Activated CD8-positive, alpha-beta memory T cell treated with anti-CD3 and anti-CD28 coated beads for 4 hours (primary cell): ENCODE measurements around the gene SH3TC1.

ENCODE experiments used
- DNase-seq, 2 donors: peaks; one replicate each; pipeline ENCODE4 v3.0.0-alpha.2; 2020; ENCODE audit warnings: low read depth in 2 of 2

Gene SH3TC1

DNA sequence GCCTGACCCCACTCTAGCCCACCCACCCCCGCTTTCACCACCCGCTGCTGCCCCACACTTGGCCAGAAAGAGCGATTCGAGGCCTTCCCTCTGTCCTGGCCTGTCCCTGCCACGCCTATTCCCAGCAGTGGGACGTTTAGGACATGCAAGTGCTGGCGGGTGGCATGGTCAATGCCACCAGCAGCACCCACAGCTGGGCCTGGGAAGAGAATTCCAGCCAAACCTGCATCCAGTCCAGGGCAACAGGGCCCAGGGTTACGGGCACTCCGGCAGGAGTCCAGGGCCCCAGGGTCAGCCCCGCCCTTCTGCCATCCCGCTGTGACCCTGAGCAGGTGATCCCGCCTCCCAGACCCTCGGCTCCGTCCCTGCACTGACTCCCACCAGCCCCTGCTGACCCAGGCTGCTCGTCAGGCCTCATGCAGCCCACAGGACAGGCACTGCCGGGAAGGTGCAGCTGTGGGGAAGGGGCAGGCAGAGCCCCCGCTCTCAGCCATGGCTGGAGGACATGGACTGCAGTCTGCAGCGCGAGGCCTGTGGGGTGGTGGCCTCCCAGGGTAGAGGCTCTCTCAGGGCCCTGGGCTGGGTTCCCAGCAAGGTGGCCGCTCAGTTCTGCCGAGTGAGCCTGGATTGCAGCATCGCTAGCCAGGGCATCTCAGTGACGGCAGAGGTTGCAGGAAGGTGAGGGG, 63.7 kb downstream of the SH3TC1 start:
- no peak for DNase-seq

DNA sequence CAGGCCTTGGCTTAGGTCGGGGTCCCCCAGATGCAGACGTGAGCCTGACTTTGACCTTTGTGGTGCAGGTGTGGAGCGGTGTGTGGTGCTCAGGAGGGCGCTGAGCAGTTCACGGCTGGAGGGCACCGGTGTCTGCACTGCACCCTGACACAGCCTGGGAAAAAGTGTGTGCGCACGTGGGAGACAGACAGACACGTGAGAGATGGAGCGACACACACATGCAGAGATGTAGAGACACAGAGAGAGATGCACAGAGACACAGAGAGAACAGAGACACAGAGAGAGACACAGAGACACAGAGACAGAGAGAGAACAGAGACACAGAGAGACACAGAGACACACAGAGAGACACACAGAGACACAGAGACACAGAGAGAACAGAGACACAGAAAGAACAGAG, 64.3 kb downstream of the SH3TC1 start:
- no peak for DNase-seq

DNA sequence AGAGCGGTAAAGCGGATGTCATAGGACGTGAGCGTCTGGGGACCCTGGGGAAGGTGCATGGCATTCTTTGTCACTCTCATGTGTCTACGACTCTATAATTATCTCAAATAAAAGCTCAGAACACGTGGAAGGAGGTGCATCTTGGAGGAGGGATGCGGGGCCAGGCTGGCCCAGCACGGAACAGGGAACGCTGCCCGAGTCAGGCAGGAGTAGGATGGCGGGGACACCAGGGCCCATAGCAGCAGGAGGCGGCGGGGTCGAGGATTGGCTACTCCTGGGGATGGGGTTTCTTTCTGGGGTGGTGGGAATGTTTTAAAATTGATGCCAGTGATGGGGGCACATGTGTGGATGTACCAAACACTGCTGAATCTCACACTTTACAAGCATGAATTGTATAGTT, 65.0 kb downstream of the SH3TC1 start:
- no peak for DNase-seq

DNA sequence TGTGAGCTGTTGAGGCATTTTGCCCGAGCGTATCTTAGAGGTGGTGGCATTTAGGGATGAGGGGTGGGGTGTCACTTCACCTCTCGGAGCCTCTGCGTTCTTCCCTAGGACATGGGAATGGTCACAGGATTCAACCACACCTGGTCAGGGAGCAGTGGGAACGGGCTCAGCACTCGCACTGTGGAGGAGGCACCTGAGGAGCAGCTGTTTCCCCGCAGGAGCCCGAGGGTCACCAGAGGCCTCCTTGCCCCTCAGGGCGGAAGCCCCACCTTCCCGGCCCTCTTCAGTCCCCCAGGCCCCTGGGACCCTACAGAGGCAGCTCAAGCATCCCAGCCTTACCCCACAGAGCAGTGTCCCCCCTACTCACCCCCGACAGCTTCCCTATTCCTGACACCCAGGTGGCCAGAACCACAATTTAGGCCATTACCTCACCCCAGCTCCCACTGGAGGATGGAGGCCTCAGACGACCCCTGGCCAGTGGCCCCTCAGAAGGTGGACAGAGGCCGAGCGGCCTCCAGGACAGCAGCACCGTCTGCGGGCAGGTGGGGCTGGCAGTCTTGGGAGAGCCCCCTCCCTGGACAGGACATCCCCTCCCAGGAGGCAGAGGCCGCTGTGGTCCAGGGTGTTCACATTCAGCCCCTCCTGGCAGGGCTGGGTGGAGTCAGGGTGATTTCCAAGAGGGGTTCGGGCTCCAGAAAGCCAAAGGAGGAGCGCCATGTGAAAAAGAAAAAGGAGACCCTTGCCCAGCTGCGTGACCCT, 66.3 kb downstream of the SH3TC1 start:
- DNase-seq = no peak

DNA sequence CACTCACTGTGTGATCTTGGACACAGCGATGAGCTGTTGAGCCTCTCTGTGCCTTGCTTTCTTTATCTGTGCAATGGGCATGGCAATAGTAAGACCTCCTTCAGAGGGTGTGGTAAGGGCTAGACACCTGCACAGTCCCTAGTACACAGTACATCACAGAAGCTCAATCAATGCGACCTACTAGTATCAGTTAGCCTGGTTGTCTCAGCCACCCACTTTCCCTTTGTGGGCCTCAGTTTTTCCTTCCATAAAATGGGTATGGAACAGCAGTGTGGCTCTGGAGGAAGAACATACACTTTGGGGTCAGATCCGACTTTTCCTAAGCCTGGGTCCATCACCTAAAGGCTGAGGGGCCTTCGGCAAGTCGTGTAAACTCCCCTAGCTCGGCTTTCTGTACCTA, 67.0 kb downstream of the SH3TC1 start:
- no peak for DNase-seq

DNA sequence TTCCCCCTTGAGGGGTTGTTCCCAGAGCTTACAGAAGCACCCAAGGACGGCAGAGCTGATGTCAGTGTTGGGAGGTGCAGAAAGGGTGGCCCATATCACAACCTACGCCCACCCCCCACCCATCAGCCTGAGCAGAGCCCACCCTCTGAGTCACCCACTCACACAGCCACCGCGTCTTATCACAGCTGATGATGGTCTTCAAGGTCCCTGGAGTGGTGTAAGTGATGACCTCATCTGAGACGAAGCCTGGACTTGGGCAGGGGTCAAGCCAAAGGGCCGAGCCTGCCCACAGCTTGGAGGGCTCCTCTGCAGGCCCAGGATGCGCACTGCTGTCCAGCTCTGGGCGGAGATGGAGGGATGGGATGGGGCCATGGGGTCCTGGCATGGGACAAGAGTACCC, 67.4 kb downstream of the SH3TC1 start:
- DNase-seq = no peak

DNA sequence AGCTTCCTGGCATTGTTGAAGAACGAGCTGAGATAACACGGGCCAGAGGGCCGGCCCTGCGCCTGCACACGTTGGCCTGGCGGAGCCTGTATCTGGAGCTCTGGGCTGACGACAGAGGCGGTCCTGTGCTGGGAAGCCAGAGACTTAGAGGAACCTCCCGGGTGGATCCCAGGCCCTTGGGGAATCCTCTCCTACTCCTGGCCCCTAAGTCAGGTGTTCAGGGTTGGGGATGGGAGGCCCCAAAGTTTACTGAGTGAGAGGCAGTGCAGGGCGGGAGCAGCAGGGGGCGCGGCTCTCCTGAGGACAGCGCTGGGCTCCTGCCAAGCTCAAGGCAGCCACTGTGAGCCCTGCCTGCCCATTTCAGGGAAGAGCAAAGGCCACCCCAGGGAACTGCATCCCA, 68.0 kb downstream of the SH3TC1 start:
- no peak for DNase-seq

DNA sequence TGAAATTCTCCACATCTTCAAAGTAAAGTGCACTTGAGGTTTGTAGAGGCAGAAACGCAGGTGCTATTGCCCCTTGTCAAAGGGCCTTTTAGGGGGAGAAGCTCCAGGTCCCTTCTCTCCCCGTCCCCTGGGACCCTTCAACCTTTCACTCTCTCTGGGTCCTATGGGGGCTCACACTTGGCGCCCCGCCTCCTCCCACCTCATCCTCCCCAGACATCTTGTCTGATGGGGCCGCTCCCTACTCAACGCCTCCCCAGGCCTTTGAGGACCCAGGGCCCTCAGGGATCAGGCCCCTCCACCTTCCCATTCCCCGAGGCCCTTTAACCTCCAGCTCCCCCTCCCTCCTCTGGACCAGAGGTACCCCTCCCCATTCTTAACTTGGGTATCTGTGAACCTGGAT, 69.1 kb downstream of the SH3TC1 start:
- DNase-seq = no peak

DNA sequence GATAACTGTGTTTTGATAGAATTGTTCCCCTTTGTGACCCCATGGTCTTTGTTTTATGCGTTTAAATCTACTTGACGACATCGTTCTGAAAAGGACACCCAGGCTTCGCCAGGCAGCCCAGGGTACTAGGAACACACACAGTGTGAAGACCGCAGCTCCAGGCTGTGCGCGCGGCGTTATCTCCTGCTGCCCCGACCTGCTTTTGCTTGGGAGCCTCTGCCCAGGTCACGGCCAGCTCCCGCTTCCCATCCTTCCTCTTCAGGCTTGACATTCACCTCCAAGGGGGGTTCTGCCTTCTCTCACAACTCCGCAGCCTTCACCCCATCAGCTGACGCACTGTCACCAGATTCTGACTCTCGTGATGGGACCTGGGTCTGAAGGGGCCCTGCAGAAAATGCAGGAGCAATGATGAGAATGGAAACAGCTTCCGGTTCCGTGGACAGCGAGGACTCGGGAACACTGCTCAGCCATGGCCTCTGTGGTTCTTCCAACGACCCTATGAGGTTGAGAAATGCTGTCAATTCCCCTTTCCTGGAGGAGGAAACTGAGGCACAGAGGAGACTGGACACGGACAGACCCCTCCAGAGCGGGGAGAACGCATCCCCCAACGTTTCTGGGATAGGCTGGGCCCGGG, 69.9 kb downstream of the SH3TC1 start:
- no peak for DNase-seq

DNA sequence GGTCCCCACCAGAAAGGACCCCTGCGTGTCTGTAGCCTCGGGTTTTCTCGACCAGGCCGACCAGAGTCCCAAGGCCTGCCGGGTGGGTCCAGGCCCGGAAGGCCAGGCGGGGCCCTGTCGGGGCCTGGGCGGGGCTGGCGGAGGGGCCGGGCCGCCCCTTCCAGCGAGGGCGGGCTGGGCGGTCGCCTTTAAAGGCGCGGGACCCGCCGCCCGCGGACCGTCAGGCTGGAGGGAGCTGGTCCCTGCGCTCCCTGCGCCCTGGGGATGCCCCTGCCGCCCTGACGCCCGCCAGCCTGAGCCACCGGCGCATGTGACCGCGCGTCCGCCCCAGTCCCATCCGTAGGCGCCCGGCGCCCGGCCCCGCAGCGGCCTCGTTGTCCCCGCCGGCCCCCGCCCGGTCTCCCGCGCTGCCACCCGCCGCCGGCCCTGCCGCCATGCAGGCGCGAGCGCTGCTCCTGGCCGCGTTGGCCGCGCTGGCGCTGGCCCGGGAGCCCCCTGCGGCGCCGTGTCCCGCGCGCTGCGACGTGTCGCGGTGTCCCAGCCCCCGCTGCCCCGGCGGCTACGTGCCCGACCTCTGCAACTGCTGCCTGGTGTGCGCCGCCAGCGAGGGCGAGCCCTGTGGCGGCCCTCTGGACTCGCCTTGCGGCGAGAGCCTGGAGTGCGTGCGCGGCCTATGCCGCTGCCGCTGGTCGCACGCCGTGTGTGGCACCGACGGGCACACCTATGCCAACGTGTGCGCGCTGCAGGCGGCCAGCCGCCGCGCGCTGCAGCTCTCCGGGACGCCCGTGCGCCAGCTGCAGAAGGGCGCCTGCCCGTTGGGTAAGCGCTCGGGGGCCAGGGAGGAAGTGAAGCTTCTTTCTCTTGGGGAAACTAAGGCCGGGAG, 70.7 kb downstream of the SH3TC1 start, which contains the start of gene HTRA3:
HTRA3 (plus strand) TSS at position 220 of the 883 bp plus-strand sequence; CDS start at position 435, 215 bp downstream.
- DNase-seq = no peak

DNA sequence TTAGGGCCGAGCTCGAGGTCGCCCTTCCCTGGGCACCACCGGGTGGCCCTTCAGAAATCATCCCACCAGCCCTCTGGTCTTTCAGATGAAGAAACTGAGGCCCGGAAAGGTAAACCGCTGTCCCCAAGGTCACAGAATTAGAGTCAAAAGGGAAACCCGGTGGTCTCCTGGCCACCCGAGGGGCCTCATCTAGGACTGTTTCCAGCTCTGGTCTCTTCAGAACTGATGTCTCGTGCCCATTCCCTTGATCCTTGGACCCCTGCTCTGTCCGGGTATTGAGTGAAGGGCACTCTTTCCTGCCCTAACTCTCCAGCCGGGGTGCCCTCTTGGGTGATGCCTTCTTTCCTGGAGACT, 71.3 kb downstream of the SH3TC1 start:
- no peak for DNase-seq

DNA sequence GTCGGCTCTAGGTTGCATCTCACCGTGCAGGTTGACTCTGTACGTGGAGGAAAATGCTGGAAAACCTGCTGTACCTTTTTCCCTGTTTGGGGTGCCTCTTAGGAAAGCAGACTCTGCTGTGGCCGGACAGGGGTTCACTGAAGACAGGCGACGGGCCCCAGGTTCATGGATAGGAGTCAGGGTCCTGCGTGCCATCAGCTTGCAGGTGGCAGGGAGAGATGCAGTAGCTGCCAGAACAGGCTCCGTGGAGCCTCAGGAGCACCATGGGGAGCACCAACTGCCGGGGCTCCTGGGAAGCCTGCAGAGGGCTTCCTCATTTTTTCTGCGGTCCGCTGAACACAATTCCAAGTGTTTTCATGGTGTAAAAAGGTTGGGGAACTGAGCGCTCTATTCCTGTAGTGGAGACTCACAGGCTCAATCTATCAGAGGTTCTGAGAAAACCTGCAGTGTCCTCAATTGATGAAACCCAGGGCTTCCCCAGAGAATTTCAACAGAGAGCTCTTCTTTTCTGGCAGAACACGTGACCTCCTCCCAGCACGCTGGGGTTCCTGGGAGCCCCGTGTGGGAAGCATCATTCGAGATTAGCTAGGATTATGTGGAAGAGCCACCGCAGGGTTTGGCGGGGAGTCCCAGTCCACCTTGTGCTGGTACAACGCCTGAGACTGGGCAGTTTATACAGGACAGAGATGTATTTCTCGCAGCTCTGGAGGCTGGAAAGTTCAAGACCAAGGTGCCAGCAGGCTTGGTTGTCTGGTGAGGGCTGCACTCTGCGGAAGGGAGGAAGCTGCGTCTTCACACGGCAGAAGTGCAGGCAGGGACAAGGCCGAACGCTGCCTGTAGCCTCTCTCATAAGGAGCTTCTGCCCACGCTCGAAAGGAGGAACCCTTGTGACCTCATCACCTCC, 72.1 kb downstream of the SH3TC1 start:
- DNase-seq = no peak

DNA sequence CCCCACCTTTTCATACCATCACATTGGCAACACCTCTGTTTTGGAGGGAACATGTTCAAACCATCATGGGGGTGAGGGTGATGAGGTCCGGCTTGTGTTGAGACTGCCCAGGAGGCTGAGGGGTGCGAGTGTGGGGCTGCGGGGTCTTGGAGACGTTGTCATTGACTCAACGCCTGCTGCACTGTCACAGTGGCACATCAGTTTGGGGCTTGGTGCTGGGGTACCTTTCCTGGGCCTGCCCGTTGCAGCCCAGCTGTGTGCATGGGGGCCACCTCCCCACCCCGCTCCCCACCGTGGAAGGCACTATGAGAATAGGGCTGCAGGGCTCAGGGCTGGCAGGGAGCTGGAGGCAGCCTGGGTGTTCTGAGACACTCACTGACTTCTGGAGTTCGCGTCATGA, 72.7 kb downstream of the SH3TC1 start:
- no peak for DNase-seq

DNA sequence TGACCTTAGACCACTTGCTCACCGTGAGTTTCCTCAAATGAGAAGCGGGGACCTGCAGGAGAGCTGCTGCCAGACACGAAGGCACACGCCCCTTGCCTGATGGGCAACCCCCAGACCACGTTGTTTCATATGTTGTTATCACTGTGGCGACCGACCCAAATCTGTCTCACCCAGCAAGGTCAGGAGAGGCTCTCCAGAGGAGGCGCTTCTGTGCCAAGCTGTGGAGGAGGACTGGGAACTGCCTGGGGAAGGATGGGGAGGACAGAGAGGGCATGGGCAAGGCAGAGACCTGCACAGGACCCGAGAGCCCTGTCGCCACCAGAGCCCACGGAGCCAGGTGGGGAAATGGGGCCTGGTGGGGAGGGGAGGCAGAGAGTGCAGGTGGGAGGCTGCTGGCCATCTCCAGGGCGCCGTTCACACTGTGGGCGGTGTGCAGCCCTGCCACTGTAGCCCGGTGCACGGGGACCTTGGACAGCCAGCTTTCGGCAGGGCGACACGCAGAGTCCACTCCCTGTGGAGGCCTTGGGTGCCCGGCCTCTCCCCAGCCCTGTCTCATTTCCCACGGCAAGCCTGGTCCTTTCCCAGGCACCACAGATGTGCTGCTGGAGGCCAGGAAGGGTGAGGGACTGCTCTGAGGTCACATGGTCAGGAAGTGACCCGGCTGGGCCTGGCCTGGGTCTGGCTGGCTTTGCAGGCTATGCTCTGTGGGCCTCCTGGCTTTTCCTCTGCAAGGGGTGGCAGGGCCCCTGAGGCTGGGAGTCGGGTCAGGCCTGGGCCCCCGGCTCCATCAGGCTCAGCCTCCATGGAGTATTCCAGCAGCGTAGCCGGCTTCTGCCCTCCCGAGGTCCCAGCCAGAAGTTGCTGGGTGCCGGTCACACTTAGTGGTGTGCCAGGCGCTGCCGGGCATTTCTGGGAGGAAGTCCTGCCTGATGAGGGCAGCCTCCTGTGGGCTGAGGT, 73.7 kb downstream of the SH3TC1 start:
- no peak for DNase-seq

DNA sequence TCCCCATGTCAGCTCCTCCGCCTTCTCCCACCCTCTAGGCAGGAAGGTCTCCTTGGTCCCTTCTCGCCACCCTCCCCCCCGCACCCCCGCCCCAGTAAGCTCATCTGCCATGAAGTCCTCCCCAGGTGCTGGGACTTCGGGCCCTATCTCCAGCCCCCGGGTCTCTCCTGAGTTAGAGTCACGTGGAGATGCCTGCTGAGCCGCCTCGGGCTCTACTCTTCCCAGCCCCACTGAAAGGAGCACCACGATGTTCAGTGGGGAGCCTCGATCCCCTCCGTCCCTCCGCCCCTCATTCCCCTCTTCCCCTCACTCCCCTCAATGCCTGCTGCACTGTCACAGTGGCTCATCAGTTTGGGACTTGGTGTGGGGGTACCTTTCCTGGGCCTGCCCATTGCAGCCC, 74.4 kb downstream of the SH3TC1 start:
- DNase-seq = no peak

DNA sequence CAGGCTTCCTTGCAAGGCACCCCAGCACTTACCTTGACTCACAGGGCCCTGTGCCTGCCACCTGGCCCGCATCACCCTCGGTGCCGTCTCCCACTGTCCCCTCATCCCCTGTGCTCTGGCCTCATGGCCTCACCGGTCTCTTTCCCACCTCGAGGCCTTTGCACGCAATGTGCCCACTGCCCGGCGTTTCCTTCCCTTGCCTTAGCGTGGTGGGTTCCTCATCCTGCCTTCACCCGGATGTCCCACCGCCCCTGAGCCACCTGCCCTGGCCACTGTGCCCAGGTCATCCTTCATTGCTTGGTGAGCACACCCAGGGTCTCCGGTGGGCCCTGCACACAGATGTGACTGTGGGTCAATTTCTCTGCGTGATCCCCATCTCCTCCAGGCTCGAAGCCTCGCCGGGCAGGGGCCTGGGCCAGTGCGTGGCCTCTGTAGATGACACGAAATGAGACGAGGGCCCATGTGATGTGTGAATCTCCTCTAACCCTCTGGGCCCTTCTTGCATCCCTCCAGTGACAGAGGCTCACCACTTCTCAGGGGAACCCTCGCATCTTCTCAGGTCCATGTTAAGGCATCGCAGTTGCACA, 75.1 kb downstream of the SH3TC1 start:
- DNase-seq = no peak

DNA sequence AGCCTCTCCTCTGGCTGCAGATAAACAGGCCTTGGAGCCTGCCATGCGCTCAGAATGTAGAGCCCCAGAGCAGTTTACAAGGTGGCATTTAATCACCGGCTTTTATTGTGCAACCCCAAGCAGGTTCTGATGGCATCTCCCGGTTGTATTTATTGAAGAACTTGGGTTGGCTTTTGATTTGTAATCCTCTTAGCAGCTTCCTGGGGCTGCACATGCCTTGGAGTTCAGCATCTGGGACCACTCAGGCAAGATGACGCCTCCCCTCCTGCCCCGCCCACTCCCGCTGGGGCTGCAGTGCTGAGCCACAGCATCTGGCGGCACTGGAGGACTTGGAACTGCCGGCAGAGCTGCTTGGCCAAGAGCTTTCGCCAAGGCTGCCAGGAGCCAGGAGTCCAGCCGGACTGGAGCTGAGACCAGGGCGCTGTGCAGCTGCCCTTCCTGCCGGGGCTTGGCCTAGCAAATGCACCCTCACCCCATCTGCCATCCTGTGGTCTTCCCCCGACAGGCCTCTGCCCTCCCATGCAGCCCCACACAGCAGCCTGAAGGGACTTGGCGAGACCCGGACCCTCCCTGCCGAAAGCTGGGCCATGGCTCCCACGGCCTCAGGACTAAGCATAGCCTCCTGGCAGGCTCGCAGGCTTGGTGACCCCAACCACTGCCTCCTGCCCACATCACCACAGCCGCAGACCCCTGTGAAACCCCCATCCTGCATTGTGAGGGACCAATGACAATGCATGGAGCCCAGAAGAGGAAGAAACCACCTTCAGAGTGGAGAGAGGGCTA, 75.9 kb downstream of the SH3TC1 start:
- no peak for DNase-seq

DNA sequence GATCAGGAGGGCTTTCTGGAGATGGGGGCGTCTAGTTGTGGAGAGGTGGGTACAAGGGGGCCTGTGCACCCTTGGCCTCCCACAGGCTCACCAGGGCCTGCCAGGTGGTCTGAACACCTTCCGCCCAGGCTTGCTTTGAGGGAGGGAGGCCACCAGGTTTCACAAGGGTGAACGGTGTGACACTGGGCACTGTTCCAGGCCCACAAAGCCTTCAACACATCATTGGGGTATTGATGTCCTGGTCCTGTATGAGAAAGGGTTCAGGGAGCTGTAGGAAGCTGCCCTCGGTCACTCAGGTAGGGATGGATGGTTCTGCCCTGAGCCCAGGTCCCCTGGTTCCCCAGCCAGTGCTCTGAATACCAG, 76.4 kb downstream of the SH3TC1 start:
- DNase-seq = no peak
